GM18526 (cell line): Measurements from ENCODE around the gene MESD.

ENCODE experiments used
- POLR2A ChIP-seq: IDR thresholded peaks from 3 replicates; pipeline ENCODE4 v1.6.1; 2011; ENCODE audit not compliant: insufficient read length; ENCODE audit errors: extremely low read depth

The MESD gene

DNA sequence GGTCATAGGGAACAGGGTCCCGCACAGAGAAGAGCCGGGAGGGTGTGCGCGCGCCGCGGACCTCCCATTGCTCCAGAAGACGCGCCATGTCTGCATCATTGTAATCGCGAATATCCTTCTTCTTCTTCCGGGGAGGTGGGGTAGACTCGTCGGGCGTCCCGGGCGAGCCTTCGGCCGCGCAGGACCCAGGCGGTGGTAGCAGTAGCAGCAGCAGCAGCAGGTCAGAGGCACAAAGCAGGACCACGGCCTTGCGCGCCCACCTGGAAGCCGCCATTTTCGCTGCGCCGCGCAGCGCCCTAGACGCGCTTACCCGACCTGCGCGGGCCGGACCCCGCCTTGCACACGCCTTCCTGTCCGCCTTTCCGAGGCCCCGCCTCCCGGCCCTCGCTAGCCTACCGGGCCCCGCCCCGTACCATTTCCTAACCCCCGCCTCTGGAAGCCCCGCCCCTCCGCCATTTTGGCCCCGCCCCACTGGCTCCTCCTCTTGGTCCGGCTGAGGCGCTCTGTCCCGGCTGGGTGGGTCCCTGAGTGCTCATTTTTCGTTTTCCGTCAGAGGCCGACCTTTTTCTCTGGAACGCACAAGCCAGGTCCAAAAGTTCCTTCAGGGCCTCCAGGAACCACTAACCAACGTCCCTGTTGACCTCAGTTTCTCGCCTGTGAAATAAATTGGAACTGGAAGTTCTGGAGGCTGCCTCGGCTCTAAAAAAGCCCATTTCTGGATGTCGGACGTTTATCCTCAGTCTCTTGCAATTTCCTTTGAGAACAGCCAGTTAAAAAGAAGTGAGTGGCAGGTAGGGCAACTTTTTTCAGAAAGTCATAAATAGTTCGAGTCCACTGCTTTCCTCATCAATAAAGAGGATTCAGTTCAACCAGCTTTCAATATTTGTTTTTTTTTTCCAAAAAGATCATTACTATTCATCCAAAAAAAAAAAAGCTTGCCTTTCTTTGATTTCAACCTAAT, at the start of gene MESD:
Gene MESD (minus strand): TSS at position 302 of the 961 bp plus-strand sequence. CDS start 28 bp downstream, at position 274.
- TF ChIP-seq POLR2A: peak; percentile 97

DNA sequence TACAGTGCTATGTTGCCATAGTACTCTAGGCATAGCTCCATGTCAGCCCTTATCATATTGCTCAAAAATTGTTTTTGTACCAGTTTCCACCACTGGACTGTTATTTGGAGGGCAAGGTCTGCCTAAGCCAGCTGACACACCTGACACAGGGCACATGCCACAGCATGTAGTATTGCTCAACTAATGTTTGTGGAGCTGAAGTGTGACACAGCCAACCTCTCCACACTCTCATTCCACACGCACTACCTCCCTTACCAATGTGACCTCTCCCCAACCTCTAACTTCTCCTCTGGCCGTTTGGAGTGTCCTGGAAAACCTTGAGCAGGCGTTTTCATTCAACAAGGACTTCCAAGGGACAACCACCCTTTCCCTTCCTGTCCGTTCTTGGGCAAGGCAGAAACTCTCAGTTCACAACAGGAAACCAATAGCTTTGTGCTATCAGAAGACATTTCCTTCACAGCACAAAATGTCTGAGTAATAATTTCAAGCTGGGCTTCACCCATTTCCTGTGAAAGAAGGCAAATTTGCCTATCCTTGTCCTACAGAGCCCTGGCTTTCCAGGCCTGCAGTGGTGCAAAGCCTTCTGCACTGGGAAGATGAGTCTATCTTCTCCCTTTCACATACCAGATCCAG, 49.5 kb upstream of the MESD start:
- TF ChIP-seq POLR2A: no peak

DNA sequence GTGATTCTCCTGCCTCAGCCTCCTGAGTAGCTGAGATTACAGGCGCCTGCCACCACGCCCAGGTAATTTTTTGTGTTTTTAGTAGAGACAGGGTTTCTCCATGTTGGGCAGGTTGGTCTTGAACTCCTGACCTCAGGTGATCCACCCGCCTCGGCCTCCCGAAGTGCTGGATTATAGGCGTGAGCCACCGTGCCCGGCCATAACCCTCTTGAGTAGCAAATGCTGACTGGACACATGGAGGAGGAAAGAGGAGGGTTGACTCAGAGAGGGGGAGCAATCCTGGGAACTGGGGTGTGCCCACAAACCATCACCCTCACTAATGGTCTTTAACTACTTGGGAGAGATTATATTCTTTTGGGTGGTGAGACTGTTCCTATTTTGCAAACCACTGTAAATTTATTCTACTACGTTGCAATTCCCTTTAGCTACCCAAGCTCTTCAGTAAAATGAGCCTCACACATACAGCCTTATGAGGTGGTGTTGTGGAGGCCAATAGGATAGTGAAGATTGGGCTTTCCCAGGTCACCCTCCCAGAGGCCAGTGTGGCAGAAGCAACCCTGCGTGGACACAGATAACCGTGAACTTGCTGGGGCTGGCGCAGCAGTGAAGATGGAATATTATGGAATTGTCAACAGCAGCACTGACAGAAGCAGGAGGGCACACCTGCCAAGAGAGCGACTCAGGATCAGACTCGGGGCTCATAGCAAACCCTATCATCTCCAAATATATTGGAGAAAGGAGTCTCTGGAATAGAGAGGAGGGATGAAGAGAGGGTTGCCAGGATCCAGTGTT, 48.5 kb upstream of the MESD start:
- no peak for TF ChIP-seq POLR2A

DNA sequence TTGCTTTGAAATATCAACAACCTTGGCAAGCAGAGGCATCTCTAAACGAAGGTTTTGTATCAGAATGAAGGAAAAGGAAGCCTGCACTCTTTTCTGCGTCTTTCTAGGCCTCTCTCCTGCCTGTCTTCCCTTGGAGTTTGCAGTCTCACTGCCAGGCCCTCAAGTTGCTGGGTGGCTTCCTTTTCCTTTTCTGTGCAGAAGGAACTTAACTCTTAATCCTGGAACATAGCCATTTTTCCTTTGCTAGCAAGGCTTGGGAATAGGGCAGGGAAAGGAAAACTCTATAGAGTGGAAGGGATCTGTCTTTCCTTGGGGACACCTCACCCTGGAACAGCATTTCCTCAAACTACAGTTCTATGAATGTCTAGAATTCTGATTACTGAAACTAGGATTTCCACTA, 43.9 kb upstream of the MESD start:
- TF ChIP-seq POLR2A: no peak

DNA sequence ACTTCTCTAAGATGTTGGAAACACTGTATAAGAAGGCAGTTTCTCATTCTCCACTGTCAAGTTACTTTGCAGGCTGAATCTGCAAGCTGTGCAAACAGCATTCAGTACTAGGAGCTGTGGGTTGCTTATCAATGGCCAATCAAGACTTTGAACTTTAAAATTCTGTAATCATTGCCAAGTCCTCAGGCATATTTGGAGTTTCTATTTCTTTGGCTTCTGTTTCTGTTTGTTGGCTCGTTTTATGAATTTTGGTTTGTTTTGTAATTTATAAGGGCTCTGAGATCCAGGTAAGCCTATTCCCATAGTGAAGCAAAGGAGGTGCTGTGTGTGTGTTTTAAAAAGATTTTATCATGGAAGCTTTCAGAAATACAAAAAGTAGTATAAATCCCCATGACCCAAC, 43.2 kb upstream of the MESD start:
- TF ChIP-seq POLR2A: no peak

DNA sequence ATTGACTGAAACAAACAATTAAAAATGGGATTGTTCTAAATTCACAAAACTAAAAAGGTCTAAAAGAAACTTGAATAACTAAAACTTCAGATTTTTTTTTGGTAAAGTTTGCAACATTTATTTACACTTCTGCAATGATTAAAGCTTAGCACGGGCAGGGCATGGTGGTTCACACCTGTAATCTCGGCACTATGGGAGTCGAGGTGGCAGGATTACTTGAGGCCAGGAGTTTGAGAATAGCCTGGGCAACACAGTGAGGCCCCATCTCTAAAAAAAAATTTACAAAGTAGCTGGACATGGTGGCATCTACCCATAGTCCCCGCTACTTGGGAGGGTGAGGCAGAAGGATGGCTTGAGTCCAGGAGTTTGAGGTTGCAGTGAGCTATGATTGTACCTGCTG, 42.7 kb upstream of the MESD start:
- TF ChIP-seq POLR2A: no peak

DNA sequence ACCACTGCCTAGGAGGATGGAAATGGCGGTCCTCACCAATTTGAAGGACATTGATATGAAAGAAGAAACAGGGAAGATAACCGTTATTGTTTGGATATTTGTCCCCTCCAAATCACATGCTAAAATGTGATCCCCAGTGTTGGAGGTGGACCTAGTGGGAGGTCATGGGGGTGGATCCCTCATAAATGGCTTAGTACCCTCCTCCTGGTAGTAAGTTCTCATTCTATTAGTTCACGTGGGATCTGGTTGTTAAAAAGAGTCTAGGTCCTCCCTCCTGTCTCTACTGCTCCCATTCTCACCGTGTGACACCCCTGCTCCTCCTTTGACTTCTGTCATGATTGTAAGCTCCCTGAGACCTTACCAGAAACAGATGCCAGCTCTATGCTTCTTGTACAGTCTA, 41.6 kb upstream of the MESD start:
- no peak for TF ChIP-seq POLR2A

DNA sequence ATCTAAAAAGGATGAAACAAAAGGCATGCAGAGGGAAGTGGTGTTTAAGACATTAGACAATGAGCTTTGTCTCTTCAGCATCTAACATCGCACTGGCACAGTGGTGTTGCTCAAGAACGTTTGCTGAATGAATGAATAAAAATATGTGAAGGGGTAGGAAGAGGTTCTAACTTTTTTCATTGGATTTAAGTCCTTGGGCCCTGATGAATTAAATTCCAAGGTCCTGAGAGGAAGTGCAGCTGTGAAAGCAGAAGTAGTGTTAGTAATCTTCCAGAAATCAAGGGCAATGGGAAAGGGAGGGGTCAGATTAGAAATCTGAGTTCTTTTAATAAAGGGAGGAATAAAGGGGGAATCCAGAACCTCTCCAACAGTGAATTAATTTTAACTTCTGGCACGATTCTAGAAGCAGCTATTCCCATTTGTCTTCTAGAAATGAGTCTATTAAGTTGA, 40.7 kb upstream of the MESD start:
- no peak for TF ChIP-seq POLR2A

DNA sequence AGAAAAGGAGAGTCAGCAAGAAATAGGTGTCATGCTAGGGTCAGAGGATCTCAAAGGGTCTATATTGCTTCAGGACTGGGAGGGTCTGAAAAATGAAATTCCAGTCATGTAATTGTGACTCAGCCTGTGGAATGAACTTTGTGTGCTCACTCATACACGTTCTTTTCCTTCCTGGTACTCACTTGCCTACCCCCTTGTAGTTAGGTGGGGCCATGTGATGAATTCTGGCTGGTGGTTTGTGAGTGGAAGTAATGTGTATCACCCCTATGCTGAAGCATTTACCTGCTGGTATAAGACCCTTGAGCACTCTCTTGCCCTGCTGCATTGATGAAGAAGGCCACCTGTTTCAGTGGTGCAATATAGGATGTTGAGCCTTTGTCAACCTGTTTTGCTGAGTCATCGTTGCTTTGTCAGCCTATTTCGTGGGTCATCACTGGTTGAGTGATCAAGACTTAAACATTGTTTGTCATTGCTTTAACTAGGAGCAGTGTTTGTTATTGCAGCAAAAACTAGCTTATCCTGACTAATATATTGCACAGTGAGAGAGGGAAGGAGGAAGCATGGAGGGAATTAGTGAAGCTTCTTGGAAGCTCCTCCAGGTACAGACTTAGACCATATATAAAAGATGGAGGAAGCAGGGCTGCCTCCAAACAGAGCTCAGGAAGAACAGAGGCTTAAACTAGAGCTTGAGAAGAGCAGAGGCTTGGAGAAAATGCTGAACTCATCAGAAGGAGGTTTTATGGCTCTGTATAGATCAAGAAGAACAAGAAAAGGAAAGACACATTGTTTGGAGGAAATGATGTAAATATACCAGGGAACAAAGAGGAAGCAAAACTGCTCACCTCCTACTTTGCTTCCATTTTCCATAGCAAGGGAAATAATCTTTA, 40.0 kb upstream of the MESD start:
- TF ChIP-seq POLR2A: no peak

DNA sequence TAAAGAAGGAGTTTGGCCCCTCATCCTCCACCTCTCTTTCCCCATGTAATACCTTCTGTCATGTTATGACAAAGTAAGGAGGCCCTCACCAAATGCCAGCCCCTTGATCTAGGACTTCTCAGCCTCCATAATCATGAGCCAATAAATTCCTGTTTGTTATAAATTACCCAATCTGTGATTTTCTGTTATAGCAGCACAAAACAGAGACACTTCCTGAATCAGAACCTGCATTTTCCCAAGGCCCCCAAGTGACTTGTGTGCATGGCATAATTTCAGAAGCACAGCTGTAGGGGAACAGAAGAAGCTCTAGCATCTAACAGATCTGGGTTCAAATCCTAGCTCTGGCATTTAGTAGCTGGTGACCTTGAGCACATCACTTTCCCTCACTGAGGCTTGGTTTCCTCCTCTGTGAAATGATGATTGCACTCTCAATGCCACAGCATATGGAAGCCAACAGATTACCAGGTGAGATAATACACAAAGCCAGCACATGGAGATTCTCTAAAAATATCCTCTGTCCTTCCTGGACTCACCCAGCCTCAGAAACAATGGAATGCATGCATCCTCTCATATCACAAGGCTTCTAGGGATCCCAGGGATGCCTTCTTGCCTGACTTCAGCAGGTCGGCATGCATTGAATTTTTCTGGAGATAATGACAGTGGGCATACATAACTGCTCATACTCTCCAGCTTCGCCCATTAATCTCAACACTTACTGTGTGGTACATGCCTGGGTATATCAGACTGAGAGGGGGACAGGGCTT, 37.4 kb upstream of the MESD start:
- TF ChIP-seq POLR2A: no peak

DNA sequence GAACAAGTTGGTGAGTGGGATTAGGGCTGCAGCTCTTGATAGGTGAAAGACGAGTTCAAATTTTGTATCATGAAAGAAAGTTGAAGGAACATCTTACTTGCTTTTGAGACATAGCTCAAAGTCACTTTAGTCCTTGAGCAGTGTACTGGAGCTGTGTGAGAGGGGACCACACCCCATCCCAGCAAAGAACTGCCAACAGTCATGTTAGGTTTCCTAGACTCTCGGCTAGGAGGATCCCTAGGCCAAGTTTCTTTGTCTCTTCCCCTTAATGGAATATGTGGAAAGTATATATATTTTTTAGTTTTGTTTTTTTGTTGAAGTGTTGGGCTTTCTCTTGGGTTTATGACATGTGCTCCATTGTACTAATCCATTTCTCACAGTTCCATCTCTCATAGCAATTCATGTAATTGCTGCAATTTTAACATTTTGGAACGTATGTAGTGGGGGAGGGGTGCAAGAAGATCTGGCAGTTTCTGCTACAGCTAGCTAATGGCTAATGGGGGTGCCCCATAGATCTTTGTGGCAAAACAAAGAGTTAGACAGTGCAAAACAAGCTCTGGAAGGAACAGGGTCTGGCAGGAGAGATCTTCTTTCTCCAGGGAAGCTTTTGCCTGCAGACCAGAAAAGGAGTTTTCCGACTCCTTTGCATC, 36.2 kb upstream of the MESD start:
- TF ChIP-seq POLR2A: no peak

DNA sequence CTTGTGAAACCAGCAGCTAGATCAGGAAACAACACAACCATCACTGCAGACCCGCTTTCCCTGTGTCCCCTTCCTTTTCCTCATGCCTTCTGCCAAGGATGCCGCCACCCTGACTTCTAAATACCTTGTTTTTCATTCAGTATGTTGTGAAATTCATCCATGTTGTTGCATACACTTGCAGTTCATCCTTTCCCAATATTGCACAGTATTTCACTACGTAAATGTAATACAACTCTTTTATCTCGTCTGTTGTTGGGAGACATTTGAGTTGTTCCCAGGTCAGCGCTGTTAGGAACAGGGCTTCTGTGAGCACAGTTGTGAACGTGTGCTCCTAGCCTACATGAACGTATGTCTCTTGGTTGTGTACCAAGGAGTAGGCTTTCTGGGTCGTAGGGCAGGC, 35.3 kb upstream of the MESD start:
- no peak for TF ChIP-seq POLR2A

DNA sequence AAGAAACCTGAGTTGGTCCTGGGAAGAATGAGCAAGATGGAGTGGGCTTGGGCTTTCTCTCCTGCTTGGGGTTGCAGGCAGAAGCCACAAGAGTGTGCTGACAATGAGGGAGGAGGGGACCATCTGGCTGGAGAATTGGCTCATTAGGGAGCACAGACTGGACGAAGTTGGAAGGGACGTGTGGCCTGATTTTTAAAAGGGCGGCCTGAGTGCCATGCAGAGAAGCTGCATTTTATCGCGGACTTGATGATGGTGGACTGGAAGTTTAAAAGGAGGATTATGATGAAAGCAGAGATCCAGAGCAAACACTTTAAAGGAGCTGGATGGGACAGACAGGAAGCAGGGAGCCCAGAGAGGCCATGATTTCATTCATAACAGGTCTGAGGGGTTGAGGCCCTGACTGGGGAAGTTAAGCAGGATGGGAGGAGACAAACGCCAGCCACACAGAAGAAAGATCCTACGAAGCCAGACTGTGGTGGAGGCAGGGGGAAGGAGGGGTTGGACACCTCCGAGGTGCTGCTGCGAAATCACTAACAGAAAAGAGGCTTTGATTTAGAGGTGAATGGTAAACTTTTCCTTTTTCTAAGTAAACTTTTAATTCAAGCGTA, 34.8 kb upstream of the MESD start:
- no peak for TF ChIP-seq POLR2A
